Loucy (cell line): ENCODE data around the gene JDP2.

Source experiments
- CTCF ChIP-seq: fragments of 200-600 bp; sonication (generic); conservative IDR thresholded peaks from 2 replicates; pipeline ENCODE4 v1.5.1; 2014; ENCODE audit warnings: mild to moderate bottlenecking, antibody characterized with exemption, low read length
- EZH2phosphoT487 ChIP-seq: fragments of 200-600 bp; IDR thresholded peaks from 2 replicates; pipeline ENCODE4 v1.6.1; 2018; ENCODE audit warnings: antibody characterized with exemption, mild to moderate bottlenecking, moderate library complexity, borderline replicate concordance

DNA sequence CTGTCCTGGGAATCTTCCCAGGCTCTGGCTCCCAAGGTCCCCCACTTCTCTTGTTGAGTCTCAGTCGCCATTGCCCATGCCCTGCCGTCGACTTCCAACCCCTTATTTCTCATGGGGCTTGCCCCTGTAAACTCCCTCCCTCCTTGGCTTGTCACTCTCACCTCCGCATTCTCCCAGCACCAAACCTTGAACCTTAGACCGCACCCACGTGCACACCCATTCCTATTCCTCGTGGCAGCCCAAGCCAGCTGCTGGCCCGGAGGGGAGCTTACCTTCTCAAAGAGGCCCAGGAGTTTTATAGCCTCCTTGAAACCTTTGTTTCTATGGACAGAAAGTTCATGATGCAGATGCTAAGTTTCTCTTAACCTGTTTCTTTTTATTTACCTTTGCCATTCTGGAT lies 4.6 kb downstream of the JDP2 start:
- TF ChIP-seq CTCF (no peak), EZH2phosphoT487 (no peak)
